ENCODE results near the gene PRIMA1.

PRIMA1 gene

GRCh38 chr14:93728651-93729016 is 59.7 kb downstream of the PRIMA1 start:
- Histone ChIP-seq H3K9ac (ENCODE audit: low read length) (no peak overlapping the region), H3K9me2 (ENCODE audit: low read depth, low read length) (no peaks in the 10 kb centered on the region), H3K27ac (ENCODE audit: low read depth, low read length, poor library complexity, severe bottlenecking) (no peak overlapping the region), H4K20me1 (ENCODE audit: insufficient read depth, low read length) (no peaks in the 10 kb centered on the region), H3K4me2 (ENCODE audit: low read length) (no peak overlapping the region), H3K79me2 (ENCODE audit: insufficient read depth, low read length) (no peaks in the 10 kb centered on the region), H3K4me3 (ENCODE audit: low read depth, low read length, poor library complexity, severe bottlenecking) (no peak overlapping the region), H3K9me3 (ENCODE audit: low read length) (no peaks in the 10 kb centered on the region), H2AFZ (ENCODE audit: low read length) (no peak overlapping the region), H3K36me3 (ENCODE audit: insufficient read depth, low read length) (no peaks in the 10 kb centered on the region), H3K4me1 (ENCODE audit: insufficient read depth, low read length, severe bottlenecking) (no peaks in the 10 kb centered on the region), H3F3A (ENCODE audit: insufficient read depth, low read length) (no peaks in the 10 kb centered on the region), H3K27me3 (ENCODE audit: insufficient read depth, low read length) (no peaks in the 10 kb centered on the region)
- TF ChIP-seq CTCF (IDR thresholded peaks at IDR 0.05; ENCODE audit: low read length) (no peak), EZH2 (IDR thresholded peaks at IDR 0.05; ENCODE audit: borderline replicate concordance, low read length) (no peak)

- Histone ChIP-seq H3K4me3 (ENCODE audit: low read depth, low read length, poor library complexity, severe bottlenecking) (no peak overlapping the region), H2AFZ (ENCODE audit: low read length) (no peak overlapping the region), H3K9me3 (ENCODE audit: low read length) (no peaks in the 10 kb centered on the region), H3K4me2 (ENCODE audit: low read length) (no peak overlapping the region), H4K20me1 (ENCODE audit: insufficient read depth, low read length) (no peaks in the 10 kb centered on the region), H3K9me2 (ENCODE audit: low read depth, low read length) (no peaks in the 10 kb centered on the region), H3K9ac (ENCODE audit: low read length) (no peak overlapping the region), H3K79me2 (ENCODE audit: insufficient read depth, low read length) (no peaks in the 10 kb centered on the region), H3K4me1 (ENCODE audit: insufficient read depth, low read length, severe bottlenecking) (no peaks in the 10 kb centered on the region), H3F3A (ENCODE audit: insufficient read depth, low read length) (no peaks in the 10 kb centered on the region), H3K27me3 (ENCODE audit: insufficient read depth, low read length) (no peaks in the 10 kb centered on the region), H3K27ac (ENCODE audit: low read depth, low read length, poor library complexity, severe bottlenecking) (no peak overlapping the region), H3K36me3 (ENCODE audit: insufficient read depth, low read length) (no peaks in the 10 kb centered on the region)
- TF ChIP-seq EZH2 (IDR thresholded peaks at IDR 0.05; ENCODE audit: borderline replicate concordance, low read length) (no peak), CTCF (IDR thresholded peaks at IDR 0.05; ENCODE audit: low read length) (no peak)
Measured at GRCh38 chr14:93727917-93728650, 60.2 kb downstream of the PRIMA1 start.

- Histone ChIP-seq H2AFZ (ENCODE audit: low read length) (no peak overlapping the region), H3K9me3 (ENCODE audit: low read length) (no peaks in the 10 kb centered on the region), H3K9ac (ENCODE audit: low read length) (no peak overlapping the region), H4K20me1 (ENCODE audit: insufficient read depth, low read length) (no peaks in the 10 kb centered on the region), H3K9me2 (ENCODE audit: low read depth, low read length) (no peaks in the 10 kb centered on the region), H3K27me3 (ENCODE audit: insufficient read depth, low read length) (no peaks in the 10 kb centered on the region), H3K4me2 (ENCODE audit: low read length) (no peak overlapping the region), H3K79me2 (ENCODE audit: insufficient read depth, low read length) (no peaks in the 10 kb centered on the region), H3F3A (ENCODE audit: insufficient read depth, low read length) (no peaks in the 10 kb centered on the region), H3K27ac (ENCODE audit: low read depth, low read length, poor library complexity, severe bottlenecking) (no peak overlapping the region), H3K4me1 (ENCODE audit: insufficient read depth, low read length, severe bottlenecking) (no peaks in the 10 kb centered on the region), H3K4me3 (ENCODE audit: low read depth, low read length, poor library complexity, severe bottlenecking) (no peak overlapping the region), H3K36me3 (ENCODE audit: insufficient read depth, low read length) (no peaks in the 10 kb centered on the region)
- TF ChIP-seq EZH2 (IDR thresholded peaks at IDR 0.05; ENCODE audit: borderline replicate concordance, low read length) = no peak
- no peak for TF ChIP-seq CTCF (IDR thresholded peaks at IDR 0.05; ENCODE audit: low read length)
Measured at GRCh38 chr14:93727039-93727740, 61.1 kb downstream of the PRIMA1 start.
